ENCODE results near the gene XRCC1.
A peak's percentile ranks its signal among the peaks of the same experiment; 100 is the strongest.
"Not testable (repeated sequence)": the region's sequence is repeated elsewhere in the genome, so short reads cannot be mapped to it uniquely, and the experiment has no call there.

The XRCC1 gene

DNA sequence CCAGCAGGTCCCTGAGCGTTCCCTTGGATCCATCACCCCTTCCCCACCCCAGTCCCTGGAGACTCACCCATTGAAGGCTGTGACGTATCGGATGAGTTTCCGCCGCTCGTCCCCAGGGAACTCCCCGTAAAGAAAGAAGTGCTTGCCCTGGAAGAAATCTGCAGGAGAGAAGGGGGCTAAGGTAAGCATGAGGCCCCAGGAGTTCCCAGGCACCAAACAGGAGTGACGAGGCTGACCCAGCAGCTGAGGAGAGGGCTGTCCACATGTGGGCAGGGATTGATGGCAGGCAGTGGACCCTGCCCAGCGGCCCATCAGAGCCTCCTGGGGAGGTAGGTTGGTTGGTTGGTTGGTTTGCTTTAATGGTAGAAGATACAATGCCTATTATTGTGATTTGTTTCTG lies 31.2 kb downstream of the XRCC1 start:
- DNase-seq: no peak

DNA sequence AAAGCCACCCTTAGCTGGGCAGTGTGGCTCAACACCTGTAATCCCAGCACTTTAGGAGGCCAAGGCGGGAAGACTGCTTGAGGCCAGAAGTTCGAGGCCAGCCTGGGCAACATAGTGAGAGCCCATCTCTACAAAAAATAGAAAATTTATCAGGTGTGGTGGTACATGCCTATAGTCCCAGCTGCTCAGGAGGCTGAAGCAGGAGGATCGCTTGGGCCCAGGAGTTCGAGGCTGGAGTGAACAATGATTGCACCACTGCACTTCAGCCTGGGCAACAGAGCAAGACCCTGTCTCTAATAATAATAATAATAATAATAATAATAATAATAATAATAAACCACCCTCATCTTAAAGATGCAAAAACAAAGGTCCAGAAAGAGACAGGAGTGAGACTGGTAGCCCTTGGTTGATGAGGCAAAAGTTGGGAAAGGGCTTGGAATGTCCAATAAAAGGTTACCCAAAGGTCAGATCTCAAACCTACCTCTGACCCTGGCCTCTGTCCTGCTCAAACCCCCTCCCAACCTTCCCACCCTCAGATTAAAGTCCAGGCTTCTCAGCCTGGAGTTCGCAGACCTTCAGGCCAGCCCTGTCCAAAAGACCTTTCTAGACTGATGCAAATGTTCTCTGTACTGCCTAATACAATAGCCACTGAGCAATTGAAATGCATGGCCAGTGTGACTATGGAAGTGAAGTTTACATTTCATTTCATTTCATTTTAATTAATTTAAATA lies 33.2 kb downstream of the XRCC1 start:
- DNase-seq: no peak

DNA sequence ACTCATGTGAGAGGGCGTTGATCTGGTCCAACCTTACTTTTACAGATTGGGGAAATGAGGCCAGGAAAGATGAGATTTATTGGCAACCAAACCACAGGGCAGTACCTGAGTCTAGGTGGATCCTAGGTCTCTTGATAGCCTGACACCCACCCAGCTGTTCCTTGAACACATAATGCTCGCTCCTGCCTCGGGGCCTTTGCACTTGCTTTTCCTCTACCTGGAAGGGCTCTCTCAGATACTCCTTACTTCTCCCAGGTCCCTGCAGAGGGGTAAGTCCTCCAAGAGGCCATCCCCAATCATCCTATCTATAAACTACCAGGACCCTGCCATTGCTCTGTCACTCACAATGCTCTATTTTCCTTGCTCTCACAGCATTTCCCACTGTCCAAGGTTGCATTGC lies 34.9 kb downstream of the XRCC1 start:
- no peak for DNase-seq

DNA sequence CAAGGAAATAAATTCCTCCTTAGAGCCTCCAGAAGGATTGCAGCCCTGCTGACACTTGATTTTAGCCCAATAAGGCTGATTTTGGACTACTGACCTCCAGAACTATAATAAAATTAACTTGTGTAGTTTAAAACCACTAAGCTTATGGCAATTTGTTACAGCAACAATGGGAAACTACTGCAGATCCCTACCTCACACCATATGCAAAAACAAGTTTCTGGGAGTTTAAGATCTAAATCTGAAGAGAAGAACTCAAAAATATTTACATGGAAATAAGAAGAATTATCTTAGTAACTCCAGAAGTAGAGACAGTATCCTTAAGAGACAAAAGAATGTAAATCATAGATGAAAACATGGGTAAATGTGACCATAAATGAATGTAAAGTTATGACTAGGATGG lies 36.4 kb downstream of the XRCC1 start:
- DNase-seq: no peak

DNA sequence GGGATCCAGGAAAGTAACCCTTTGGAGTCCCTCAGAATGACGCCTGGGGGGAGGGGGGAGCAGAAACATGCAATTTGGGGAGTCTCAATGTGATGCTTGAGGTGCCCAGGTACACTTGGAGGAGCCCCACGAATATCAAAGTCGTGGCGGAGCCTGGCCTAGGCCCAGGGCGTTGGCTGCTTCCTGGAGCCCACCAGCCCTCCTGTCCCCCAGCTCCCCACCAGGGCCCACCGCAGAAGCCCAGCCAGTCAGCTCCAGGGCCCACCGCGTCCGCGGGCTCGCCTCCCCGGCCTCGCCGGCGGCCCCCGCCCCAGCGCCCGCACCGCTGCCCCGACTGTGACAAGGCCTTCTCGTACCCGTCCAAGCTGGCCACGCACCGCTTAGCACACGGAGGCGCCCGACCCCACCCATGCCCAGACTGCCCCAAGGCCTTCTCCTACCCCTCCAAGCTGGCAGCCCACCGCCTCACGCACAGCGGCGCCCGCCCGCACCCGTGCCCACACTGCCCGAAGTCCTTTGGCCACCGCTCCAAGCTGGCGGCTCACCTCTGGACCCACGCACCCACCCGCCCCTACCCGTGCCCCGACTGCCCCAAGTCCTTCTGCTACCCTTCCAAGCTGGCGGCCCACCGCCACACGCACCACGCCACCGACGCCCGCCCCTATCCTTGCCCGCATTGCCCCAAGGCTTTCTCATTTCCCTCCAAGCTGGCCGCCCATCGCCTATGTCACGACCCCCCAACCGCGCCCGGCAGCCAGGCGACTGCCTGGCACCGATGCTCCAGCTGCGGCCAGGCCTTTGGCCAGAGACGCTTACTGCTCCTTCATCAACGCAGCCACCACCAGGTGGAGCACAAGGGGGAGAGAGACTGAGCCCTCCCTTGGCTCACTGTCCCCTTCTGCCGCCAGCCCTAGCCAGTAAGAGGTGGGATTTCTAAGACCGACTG lies 40.2 kb downstream of the XRCC1 start:
- peak in 2 of 4 experiments; percentile 4 to 28 for DNase-seq

DNA sequence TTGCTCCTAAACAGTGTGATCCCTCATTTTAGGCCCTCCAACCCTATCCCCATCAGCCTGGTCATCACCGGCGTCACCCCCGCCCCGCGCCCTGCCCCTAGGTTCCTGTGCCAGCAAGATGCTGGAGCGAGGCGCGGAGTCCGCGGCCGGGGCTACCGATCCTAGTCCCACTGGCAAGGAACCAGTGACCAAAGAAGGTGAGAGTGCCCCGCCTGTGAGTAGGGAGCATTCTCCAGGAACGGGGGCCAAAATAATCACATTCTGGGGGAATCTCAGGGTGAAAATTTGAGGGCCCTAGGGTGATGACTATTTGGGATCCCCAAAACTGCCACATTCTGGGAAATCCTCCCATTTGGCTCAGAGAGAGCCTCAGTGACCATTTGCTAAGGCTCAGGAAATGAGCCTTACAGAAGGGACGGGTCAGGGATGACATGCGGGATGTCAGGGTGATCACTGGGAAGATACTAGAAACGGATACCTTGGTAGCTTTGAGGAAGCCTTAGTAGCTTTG lies 41.0 kb downstream of the XRCC1 start:
- no peak for DNase-seq

DNA sequence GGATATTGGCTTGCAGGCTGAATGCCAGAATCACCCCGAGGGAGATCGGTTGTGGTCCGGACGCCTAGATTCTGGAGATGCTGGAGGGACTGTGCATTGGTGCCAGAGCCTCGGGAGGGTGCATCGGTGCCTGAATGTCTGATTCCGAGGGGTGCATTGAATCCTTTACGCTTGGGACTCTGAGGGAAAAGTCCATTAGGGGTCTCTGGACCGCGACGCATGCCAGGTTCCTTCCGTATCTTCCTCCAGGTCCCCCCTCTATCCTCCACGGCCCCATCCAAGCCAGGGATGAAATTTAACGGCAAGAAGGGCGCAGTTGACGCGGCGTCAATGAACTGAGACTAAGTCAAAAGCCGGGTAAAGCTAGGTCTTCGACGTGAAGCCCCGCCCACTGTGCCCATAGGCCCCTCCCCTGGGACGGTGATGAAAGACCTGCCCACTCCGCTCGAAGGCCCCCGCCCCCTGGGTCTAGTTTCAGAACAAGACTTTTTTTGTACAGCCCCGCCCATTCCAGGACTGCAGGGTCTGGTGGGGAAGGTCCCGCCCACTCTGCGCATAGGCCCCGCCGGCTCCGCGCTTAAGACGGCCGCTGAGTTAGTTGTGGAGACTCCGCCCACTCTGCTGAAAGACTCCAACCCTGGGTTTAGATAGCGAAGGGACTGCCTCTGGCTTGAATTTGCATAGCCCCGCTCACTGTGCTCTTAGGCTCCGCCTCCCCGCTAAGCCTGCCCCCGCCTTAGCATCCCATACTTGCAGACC lies 41.6 kb downstream of the XRCC1 start:
- peak; percentile 63 to 95 (median 82) for DNase-seq

DNA sequence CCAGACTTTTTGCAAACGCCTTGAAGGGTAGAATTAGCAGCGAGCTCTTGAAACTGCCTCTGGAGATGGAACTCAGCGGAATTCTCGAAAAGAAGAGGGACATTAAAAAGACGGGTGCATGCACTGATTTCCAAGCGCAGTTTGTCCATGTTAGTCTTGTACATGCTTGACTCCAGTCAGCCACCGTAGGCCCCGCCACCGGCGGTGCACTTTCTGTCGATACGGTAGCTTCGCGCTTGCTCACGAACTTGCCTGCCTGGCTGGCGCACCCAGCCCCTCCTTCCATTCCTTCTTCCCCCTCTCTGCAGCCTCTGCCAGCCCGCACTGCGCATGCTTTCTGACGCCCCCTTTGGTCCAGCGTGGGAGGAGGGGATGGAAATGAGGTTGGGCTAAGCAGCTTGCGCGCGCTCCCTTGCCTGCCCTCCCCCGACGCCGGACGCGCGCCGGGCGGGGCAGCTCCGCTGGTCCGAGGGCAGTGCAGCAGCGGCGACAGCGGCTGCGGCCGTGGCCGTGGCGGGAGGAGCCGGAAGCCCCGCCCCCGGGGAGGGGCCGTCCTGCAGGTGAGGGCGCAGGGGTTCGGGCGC lies 42.3 kb downstream of the XRCC1 start, which contains the start of gene ZNF575:
ZNF575 (plus strand) TSS at position 227 of the 584 bp plus-strand sequence. CDS start 1,235 bp downstream, outside the sequence.
- peak; percentile 51 to 78 (median 61) for DNase-seq

DNA sequence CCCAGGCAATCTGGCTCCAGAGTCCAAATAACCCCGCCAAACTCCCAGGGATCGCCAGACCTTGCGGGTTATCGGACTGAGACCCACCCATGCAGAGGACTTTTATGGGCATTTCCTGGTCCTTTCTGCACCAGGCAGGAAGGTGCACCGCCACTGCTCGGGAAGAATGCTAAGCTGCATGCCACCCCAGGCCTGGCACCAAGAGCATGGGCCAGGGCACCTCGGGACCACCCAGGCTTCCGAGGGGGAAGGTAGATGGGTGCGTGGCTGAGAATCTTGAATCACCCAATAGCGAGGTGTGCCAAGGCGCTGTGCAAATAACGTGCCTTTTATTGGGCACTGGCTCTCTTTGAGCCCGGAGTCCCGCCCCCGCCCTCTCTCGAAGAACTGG lies 42.8 kb downstream of the XRCC1 start:
- peak in 1 of 4 experiments; percentile 67 for DNase-seq

DNA sequence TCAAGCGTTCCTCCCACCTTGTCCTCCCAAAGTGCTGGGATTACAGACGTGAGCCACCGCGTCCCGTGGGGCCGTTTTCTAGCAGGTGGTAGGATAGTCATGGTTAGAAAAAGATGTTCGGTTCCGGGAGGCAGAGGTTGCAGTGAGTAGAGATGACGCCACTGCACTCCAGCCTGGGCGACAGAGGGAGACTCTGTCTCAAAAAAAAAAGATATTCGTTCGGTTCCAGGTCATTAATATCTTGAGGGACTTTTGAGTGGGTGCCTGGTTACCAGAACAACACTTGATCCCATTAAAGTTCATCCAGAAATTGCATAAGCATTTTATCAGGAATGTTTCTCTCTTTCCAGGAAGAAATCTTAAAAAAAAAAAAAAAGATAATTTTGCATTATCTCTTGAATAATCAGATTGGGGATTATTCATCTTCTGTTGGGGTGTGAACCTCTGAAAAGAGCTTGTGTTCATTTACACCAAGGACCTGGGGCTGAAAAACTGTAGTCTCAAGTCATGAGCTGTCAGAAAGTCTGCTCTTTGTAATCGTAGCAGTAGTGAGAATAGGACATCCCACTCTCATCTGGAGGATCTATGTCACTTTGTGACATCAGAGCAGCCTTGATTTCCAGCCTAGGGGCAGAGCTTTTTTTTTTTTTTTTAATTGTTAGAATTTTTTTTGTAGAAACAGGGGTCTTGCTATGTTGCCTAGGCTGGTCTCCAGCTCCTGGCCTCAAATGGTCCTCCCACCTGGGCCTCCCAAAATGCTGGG lies 47.3 kb downstream of the XRCC1 start:
- DNase-seq: no peak

DNA sequence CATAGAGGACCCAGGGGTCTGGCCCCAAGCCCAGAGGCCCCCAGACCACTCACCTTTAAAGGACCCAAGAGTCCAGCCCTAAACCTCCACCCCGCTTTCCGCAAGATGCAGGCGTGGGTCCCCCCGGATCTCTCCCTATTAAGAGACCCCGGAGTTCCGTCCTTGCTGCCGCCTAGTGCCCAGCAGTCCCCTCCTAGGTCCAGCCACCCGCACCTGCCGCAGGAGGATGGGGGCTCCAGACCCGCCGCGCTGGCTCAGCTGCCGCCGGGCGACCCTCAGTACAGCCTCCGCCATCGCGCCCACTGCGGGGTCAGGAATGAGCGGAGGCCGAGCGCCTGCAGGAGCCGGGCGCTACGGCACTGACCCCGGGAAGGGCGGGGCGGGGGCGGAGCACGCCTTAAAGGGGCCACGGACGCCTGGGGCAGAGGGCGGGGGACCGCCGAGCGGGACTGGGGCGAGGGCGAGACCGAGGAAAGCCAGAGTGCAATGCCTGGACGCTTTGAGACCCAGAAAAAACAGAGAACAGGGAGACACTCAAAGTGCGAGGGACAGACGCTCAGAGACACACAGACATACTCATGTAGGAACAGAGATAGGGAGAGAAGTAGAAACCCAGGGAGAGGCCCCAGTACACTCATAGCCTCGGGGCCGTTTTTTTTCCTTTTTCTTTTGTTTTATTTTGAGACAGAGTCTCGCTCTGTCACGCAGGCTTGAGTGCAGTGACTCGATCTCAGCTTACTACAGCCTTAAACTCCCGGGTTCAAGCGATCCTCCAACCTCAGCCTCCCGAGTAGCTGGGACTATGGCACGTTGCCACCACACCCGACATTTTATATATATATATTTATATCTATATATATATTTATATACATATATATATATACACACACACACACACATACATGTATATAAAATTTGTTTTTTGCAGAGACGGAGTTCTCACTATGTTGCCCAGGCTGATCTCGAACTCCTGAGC lies 48.2 kb downstream of the XRCC1 start, which contains the start of gene ETHE1:
ETHE1 (minus strand) TSS at position 318 of the 976 bp plus-strand sequence; CDS start at position 294, 24 bp downstream.
- DNase-seq: peak in 2 of 4 experiments; percentile 38 to 65

DNA sequence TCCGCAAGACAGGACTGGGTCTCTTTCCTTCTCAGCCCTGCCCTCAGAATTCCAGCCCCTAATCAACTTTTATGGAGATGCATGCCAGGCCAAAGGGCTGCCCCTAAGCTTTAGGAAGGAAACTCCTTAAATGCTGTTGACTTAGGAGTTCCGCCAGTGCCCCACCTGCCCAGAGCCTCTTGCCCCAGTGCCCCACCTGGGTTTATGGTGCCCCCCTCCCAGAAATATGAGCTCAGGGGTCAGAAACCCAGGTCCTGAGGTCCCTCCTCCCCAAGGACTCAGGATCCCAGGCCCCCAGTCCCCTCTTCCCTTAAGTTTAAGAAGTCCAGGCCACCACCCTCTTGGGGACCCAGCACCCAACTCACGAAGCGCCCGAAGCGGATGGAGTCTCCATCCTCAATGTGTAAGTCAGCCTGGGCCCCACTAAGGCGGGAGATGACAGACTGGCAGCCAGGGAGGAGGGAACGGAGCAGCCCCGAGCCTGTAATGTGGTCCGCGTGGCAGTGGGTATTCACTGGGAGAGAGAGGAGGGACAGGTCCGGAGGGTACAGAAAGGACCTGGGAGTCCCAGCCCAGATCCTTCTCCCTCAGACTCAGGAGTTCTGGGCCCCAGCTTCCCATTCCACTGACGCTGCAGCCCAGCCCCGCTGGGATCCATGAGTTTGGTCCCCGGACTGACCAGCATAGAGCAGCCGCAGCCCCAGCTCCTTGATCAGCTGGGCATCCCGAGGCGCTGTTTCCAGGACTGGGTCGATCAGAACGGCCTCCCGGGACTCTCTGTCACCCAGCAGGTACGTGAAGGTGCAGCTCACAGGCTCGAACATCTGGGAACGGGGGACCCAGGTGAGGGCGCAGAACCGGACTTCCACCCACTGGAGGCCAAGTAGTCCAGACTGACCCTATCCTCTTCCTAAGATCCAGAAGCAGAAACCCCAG lies 49.2 kb downstream of the XRCC1 start:
- DNase-seq: peak in 2 of 4 experiments; percentile 7 to 16

DNA sequence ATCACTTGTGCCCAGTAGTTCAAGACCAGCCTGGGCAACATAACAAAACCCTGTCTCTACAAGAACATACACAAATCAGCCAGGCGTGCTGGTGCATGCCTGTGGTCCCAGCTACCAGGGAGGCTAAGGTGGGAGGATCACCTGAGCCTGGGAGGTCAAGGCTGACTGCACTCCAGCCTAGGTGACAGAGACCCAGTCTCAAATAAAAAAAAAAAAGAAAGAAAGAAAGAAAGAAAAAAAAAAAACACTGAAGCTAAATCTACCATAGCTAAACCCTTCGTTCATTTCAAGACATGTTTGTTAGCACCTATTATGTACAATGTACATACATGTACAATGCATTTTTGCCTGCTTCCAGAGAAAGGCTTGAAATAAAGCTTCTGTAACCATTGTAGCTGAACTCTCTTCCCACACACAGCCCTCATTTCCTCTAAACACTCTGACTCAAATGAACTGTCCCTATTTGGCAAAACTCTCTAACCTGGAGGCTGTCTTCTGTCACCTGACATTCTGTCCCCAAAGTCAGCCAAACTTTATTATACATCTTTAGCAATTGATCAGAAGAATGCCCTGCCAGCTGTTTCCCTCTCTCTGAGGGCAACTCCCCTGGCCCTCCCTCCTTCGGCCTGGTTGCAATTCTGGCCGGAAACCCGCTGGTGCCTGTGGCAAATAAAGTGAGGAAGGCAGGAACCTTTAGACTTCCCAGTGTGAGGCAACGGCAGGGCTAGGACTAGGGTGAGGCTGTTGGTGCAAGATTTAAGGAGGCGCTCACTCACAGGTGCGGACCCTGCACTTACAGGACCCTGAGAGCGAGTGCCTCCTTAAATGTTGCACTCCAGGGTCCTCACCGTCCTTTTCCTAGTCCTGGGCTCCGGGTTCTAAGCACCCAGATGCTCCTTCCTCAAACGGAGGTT lies 50.1 kb downstream of the XRCC1 start:
- peak in 2 of 4 experiments; percentile 8 to 17 for DNase-seq

DNA sequence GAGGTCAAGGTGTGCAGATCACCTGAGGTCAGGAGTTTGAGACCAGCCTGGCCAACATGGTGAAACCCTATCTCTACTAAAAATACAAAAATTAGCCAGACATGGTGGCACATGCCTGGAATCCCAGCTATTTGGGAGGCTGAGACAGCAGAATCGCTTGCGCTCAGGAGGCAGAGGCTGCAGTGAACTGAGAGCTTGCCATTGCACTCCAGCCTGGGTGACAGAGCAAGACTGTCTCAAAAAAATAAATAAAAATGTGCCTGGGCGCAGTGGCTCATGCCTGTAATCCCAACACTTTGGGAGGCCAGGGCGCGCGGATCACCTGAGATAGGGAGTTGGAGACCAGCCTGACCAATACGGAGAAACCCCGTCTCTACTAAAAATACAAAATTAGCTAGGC lies 51.6 kb downstream of the XRCC1 start:
- not testable (repeated sequence) for DNase-seq

DNA sequence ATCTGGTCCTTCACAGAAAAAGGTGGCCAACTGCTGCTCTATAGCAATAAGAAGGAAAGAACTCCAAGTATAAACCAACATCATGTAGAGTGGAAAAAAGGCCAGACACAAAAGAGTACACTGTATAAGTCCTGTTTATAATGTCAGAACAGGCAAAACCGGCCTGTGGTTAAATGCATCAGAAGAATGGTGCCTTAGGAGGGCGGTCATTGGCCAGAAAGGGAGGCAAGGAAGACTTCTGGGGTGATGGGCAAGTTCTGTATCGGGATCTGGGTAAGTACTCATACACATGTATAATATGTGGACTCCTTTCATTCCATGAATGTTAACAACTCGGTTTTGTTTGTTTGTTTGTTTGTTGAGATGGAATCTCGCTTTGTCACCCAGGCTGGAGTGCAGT lies 52.4 kb downstream of the XRCC1 start:
- no peak for DNase-seq

DNA sequence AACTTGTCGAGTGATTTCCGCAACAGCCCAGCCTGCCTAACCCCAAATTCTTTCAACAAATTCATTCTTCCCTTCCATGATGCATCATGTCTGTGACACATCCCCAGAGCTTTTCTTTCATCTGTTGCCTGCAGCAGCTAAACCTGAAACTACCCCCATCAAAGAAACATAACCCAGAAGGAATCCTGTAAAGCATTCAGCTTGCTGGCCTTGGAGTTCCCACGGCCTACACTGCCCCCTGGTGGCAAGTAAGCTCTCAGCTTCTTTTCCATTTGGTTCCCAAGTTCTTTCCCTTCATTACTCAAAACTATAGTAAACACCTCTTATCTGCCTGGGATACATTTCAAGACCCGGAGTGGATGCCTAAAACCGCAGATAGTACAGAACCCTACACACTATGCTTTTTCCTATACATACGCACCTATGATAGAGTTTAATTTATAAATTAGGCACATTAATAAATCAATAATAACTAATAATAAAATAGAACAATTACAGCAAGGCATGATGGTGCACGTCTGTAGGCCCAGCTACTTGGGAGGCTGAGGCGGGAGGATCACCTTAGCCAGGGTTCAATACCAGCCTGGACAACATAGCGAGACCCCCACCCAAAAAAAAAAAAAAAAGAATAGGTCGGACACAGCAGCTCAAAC lies 55.8 kb downstream of the XRCC1 start:
- DNase-seq: peak; percentile 36 to 72 (median 58)

DNA sequence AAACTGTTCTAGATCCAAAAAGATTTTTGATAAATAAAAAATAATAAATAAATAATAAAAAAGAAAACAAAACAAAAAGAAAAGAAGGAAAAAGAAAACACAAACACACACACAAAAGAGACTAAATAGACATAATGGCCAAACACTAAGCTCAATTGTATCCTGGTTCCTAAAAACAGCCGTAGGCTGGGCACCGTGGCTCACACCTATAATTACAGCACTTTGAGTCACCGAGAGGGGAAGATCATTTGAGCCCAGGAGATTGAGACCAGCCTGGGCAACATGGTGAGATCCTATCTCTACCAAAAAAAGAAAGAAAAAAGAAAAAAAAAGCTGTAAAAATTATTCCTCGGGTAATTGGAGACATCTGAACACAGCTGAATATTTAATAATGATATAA lies 57.3 kb downstream of the XRCC1 start:
- no peak for DNase-seq

All from activated naive CD4-positive, alpha-beta T cell (primary cell).